Central memory CD8-positive, alpha-beta T cell (primary cell): ENCODE results near the gene BIK.
"Not testable (repeated sequence)": the region's sequence is repeated elsewhere in the genome, so short reads cannot be mapped to it uniquely, and the experiment has no call there.

Source experiments
- ATAC-seq: fragments of 150-1000 bp; cut with Tn5 transposase; replicated peaks from 2 replicates; pipeline ENCODE4 v1.10.0; 2022; ENCODE audit warnings: mild to moderate bottlenecking, moderate FRiP score, moderate number of reproducible peaks; ENCODE audit not compliant: poor library complexity, severe bottlenecking; ENCODE audit errors: extremely low read depth
- DNase-seq, 2 donors: peaks; one replicate each; pipeline ENCODE4 v3.0.0; 2021; ENCODE audit warnings: low spot score in 2 of 2
- H3K27ac Mint-ChIP-seq: one replicate; pipeline ENCODE4 v1.8.0; 2022; ENCODE audit warnings: low read depth, mild to moderate bottlenecking, moderate library complexity, mixed read lengths
- H3K27me3 Mint-ChIP-seq: one replicate; pipeline ENCODE4 v1.8.0; 2022; ENCODE audit warnings: mixed read lengths
- H3K36me3 Mint-ChIP-seq: one replicate; pipeline ENCODE4 v1.8.0; 2022; ENCODE audit warnings: mild to moderate bottlenecking, moderate library complexity, mixed read lengths; ENCODE audit not compliant: insufficient read depth
- H3K4me1 Mint-ChIP-seq: one replicate; pipeline ENCODE4 v1.8.0; 2022; ENCODE audit warnings: mixed read lengths
- H3K4me3 Mint-ChIP-seq: one replicate; pipeline ENCODE4 v1.8.0; 2022; ENCODE audit warnings: mild to moderate bottlenecking, moderate library complexity, mixed read lengths
- H3K9me3 Mint-ChIP-seq: one replicate; pipeline ENCODE4 v1.8.0; 2022; ENCODE audit warnings: mixed read lengths

Gene BIK

DNA sequence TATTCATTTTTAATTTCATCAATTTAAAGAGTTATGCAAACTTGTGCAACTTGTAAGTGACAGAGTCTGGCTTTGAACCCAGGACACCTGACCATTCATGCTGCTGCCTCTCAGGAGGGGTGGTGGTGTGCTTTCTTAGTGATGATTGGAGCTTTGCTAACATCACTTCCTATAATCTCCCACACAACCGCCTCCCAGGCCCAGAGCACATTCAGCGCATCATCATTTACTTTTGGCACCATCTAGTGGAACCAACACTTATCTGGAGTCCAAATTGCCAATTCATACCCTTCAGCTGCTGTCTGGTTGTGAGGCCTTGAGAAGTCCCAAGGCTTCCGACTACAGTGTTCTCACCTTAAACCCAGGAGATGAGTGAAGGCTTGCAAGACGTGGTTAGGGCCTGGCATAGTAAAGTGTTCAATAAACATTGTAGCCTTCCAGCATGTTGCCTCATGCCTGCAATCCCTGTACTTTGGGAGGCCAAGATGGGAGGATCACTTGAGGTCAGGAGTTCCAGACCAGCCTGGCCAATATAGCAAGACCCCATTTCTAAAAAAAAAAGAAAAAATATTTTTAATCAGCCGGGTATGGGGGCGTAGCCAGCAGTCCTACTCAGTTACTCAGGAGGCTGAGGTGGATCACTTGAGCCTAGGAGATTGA, 20.3 kb upstream of the BIK start:
- DNase-seq (peak in 1 of 2 donors; percentile 19), ATAC-seq (no peak)
- Mint-ChIP-seq H3K27me3 (no peaks in the 10 kb centered on the region), H3K27ac (no peak overlapping the region), H3K36me3 (peaks cover 8% of the 10 kb centered on the region), H3K4me3 (peak overlapping the region; percentile 81), H3K4me1 (peaks cover 26% of the 10 kb centered on the region), H3K9me3 (peaks cover under 1% of the 10 kb centered on the region)

- Mint-ChIP-seq H3K9me3 (peaks cover 6% of the 10 kb centered on the region), H3K4me1 (peaks cover 8% of the 10 kb centered on the region), H3K4me3 (no peak overlapping the region), H3K36me3 (peaks cover 9% of the 10 kb centered on the region), H3K27ac (no peak overlapping the region), H3K27me3 (no peaks in the 10 kb centered on the region)
- no peak for ATAC-seq
- no peak for DNase-seq
These were observed 18.5 kb upstream of the BIK start for GRCh38 chr22:43092085-43092484.

GRCh38 chr22:43094085-43094484, 16.5 kb upstream of the BIK start:
- DNase-seq (no peak), ATAC-seq (no peak)
- Mint-ChIP-seq H3K4me3 (no peak overlapping the region), H3K27ac (no peak overlapping the region), H3K4me1 (no peaks in the 10 kb centered on the region), H3K9me3 (peaks cover 6% of the 10 kb centered on the region), H3K36me3 (peaks cover 8% of the 10 kb centered on the region), H3K27me3 (no peaks in the 10 kb centered on the region)

GRCh38 chr22:43094551-43094950, 16.0 kb upstream of the BIK start:
- ATAC-seq (no peak), DNase-seq (no peak)
- H3K36me3 Mint-ChIP-seq, result peaks cover 3% of the 10 kb centered on the region
- H3K4me3 Mint-ChIP-seq, result no peak overlapping the region
- H3K27me3 Mint-ChIP-seq, result no peaks in the 10 kb centered on the region
- no peaks in the 10 kb centered on the region for H3K4me1 Mint-ChIP-seq
- H3K27ac Mint-ChIP-seq, result no peak overlapping the region
- H3K9me3 Mint-ChIP-seq, result peaks cover 6% of the 10 kb centered on the region

- Mint-ChIP-seq H3K4me3 (no peak overlapping the region), H3K27ac (no peak overlapping the region), H3K9me3 (peaks cover 6% of the 10 kb centered on the region), H3K4me1 (no peaks in the 10 kb centered on the region), H3K36me3 (peaks cover 3% of the 10 kb centered on the region), H3K27me3 (no peaks in the 10 kb centered on the region)
- no peak for ATAC-seq
- DNase-seq, result no peak
These were observed 14.1 kb upstream of the BIK start for GRCh38 chr22:43096420-43096819.

GRCh38 chr22:43098356-43098755, 12.2 kb upstream of the BIK start:
- DNase-seq (no peak), ATAC-seq (no peak)
- no peak overlapping the region for H3K27ac Mint-ChIP-seq
- H3K4me3 Mint-ChIP-seq, result no peak overlapping the region
- H3K36me3 Mint-ChIP-seq, result peaks cover 3% of the 10 kb centered on the region
- no peaks in the 10 kb centered on the region for H3K4me1 Mint-ChIP-seq
- peaks cover 6% of the 10 kb centered on the region for H3K9me3 Mint-ChIP-seq
- no peaks in the 10 kb centered on the region for H3K27me3 Mint-ChIP-seq

GRCh38 chr22:43099095-43099494, 11.5 kb upstream of the BIK start:
- H3K27ac Mint-ChIP-seq, result no peak overlapping the region
- H3K36me3 Mint-ChIP-seq, result peaks cover 3% of the 10 kb centered on the region
- no peak for ATAC-seq
- no peak for DNase-seq
- H3K9me3 Mint-ChIP-seq, result peaks cover 6% of the 10 kb centered on the region
- peaks cover 6% of the 10 kb centered on the region for H3K4me1 Mint-ChIP-seq
- H3K27me3 Mint-ChIP-seq, result no peaks in the 10 kb centered on the region
- no peak overlapping the region for H3K4me3 Mint-ChIP-seq

DNA sequence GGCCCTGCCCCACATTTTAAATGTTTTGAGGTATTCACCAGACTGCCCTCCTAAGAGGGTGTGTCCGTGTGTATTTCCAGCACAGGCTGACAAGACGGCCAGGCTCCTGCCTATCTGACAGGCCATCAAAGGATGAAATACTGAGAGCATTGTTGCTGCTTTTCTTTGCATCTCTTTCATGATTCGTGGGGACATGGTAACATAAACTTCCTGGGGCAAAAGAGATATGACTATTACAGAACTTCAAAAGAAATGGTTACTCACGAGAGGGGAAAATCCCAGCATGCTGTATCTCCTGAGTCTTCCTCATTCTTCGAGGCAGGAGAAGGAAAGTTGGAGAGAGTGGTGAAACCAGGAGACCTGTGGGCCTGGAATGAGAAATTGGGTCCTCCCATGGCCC, 10.3 kb upstream of the BIK start:
- Mint-ChIP-seq H3K4me1 (peaks cover 7% of the 10 kb centered on the region), H3K27me3 (no peaks in the 10 kb centered on the region), H3K9me3 (peaks cover 6% of the 10 kb centered on the region), H3K36me3 (peaks cover 3% of the 10 kb centered on the region), H3K4me3 (no peak overlapping the region), H3K27ac (no peak overlapping the region)
- ATAC-seq (no peak), DNase-seq (no peak)

DNA sequence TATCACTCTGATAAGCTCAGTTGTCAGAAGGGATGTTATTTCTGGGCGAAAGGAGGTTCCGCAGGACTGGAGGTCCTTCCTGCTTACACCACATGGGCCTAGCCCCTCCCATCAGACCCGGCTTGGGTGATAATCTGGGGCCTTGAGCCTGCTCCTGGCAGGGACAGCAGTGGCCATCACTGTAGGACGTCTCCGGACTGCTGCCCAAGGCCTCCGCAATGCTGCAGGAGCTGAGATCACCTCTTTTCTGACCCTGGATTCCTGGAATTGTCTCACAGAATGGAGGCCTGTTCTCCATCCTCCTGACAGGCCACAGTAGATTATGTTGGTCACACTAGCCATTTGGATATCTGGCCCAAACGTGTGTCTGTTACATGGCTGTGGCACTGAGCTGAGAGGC, 9.2 kb upstream of the BIK start:
- no peak for DNase-seq
- no peak for ATAC-seq
- Mint-ChIP-seq H3K4me1 (peaks cover 7% of the 10 kb centered on the region), H3K4me3 (no peak overlapping the region), H3K36me3 (peaks cover 3% of the 10 kb centered on the region), H3K27me3 (no peaks in the 10 kb centered on the region), H3K9me3 (no peaks in the 10 kb centered on the region), H3K27ac (no peak overlapping the region)

DNA sequence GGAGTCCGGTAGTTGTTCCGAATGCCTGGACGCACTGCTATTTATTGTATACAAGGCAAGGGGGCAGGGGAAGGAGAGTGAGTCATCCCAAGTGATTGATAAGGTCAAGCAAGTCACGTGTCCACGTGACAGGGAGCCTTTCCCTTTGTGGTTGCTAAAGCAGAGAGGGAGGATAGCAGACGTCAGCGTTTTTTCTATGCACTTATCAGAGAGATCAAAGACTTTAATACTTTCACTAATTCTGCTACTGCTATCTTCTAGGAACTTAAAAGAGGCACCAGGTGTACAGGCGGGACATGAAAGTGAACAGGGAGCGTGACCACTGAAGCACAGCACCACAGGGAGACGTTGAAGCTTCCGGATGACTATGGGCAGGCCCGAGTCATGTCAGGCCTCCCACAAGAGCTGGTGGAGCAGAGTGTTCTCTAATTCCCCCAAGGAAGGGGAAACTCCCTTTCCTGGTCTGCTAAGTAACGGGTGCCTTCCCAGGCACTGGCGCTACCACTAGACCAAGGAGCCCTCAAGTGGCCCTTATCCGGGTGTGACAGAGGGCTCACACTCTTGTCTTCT, 6.4 kb upstream of the BIK start:
- H3K27me3 Mint-ChIP-seq, H3K4me3 Mint-ChIP-seq, H3K36me3 Mint-ChIP-seq, H3K4me1 Mint-ChIP-seq, ATAC-seq, H3K27ac Mint-ChIP-seq, DNase-seq, H3K9me3 Mint-ChIP-seq: not testable (repeated sequence)

GRCh38 chr22:43104950-43105349, 5.6 kb upstream of the BIK start:
- ATAC-seq, H3K27me3 Mint-ChIP-seq, DNase-seq, H3K36me3 Mint-ChIP-seq, H3K9me3 Mint-ChIP-seq, H3K27ac Mint-ChIP-seq, H3K4me3 Mint-ChIP-seq, H3K4me1 Mint-ChIP-seq: not testable (repeated sequence)

DNA sequence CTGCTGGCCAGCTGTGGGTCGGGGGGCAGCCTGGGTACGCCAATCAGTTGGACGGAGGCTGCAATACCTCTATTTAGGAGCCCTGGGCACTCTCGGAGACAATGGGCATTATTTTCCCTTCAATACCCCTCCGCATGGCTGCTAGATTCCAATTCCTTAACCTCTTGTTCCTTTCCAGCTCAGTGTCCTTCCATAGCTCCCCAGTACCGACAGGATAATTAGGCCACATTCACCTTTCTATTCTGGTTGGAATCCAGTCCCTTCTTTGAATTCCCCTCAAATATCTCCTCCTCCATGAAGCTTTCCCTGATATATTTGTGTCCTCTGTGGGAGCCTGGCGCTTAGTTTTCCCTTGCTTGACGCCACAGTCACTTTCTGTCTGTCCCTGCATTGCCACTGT, 4.2 kb upstream of the BIK start:
- no peaks in the 10 kb centered on the region for H3K9me3 Mint-ChIP-seq
- ATAC-seq (no peak), DNase-seq (no peak)
- H3K36me3 Mint-ChIP-seq, result no peaks in the 10 kb centered on the region
- no peaks in the 10 kb centered on the region for H3K27me3 Mint-ChIP-seq
- H3K4me1 Mint-ChIP-seq, result peaks cover 12% of the 10 kb centered on the region
- no peak overlapping the region for H3K27ac Mint-ChIP-seq
- H3K4me3 Mint-ChIP-seq, result no peak overlapping the region

- H3K27me3 Mint-ChIP-seq, result no peaks in the 10 kb centered on the region
- H3K27ac Mint-ChIP-seq, result no peak overlapping the region
- peak overlapping the region; percentile 13 for H3K4me3 Mint-ChIP-seq
- ATAC-seq (no peak), DNase-seq (no peak)
- H3K36me3 Mint-ChIP-seq, result no peaks in the 10 kb centered on the region
- H3K9me3 Mint-ChIP-seq, result no peaks in the 10 kb centered on the region
- peaks cover 4% of the 10 kb centered on the region for H3K4me1 Mint-ChIP-seq
These were observed 1.0 kb upstream of the BIK start for GRCh38 chr22:43109511-43109910.
